ENCODE measurements around the gene PIK3R5.

Gene PIK3R5

GRCh38 chr17:9002227-9002605 lies 36.7 kb upstream of the PIK3R5 start:
- no peak for DNase-seq
- H3K27ac ChIP-seq, result no peak overlapping the region
- H3K27me3 ChIP-seq (ENCODE audit: insufficient read depth, low read depth, severe bottlenecking), result peaks cover 28% of the 10 kb centered on the region
- no peak for TF ChIP-seq CTCF (IDR thresholded peaks at IDR 0.05; ENCODE audit: low read depth, low read length)
- H3K9me3 ChIP-seq (ENCODE audit: severe bottlenecking), result no peaks in the 10 kb centered on the region
- H3K36me3 ChIP-seq, result no peaks in the 10 kb centered on the region
- H3K4me3 ChIP-seq (ENCODE audit: low read depth, low read length), result no peak overlapping the region; the same call in 1 of the 2 replicates

DNA sequence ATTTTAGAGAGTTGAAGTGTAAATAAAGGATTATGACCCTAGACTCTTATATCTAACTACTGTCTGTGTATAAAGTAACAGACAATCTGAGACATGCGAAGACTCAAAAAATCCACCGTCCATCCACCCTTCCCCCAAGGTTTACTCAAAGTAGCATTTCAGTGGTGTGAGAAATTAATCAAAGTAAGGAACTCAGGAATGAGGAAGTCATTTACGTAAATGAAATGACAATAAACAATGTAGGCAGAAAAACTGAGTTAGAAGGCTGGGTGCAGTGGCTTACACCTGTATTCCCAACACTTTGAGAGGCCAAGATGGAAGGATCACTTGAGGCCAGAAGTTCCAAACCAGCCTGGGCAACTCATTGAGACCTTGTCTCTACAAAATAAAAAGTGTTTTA lies 36.1 kb upstream of the PIK3R5 start:
- no peak overlapping the region for H3K27ac ChIP-seq
- no peaks in the 10 kb centered on the region for H3K9me3 ChIP-seq (ENCODE audit: severe bottlenecking)
- H3K4me3 ChIP-seq (ENCODE audit: low read depth, low read length), result no peak overlapping the region
- peaks cover 28% of the 10 kb centered on the region for H3K27me3 ChIP-seq (ENCODE audit: insufficient read depth, low read depth, severe bottlenecking)
- no peak for TF ChIP-seq CTCF (IDR thresholded peaks at IDR 0.05; ENCODE audit: low read depth, low read length)
- no peak for DNase-seq
- H3K36me3 ChIP-seq, result no peaks in the 10 kb centered on the region

GRCh38 chr17:8997994-8998628 lies 32.6 kb upstream of the PIK3R5 start:
- no peaks in the 10 kb centered on the region for H3K9me3 ChIP-seq (ENCODE audit: severe bottlenecking)
- no peak overlapping the region for H3K27ac ChIP-seq
- peak; percentile 88 for TF ChIP-seq CTCF (IDR thresholded peaks at IDR 0.05; ENCODE audit: low read depth, low read length)
- H3K4me3 ChIP-seq (ENCODE audit: low read depth, low read length), result no peak overlapping the region
- peaks cover 9% of the 10 kb centered on the region for H3K27me3 ChIP-seq (ENCODE audit: insufficient read depth, low read depth, severe bottlenecking)
- no peaks in the 10 kb centered on the region for H3K36me3 ChIP-seq
- peak; percentile 73 for DNase-seq

DNA sequence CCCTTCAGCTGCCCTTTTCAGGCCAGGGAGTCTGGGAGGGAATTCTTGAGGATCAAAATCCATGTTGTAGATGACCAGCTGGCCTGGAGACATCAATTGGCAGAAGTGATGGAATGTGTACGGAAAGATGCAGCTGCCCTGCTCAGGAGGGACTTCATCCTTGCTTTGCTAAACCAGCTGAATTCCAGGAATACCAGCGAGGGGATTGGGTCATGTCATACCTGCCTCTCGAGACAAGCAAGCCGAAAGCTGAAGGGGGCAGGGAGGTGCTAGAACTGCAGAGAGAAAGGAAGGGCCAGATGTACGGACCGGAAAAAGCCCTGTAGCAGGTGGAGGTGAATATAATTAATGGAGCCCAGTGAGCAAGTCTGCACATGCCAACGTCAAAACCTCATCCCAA lies 30.2 kb upstream of the PIK3R5 start:
- no peak for DNase-seq
- no peaks in the 10 kb centered on the region for H3K9me3 ChIP-seq (ENCODE audit: severe bottlenecking)
- no peak for TF ChIP-seq CTCF (IDR thresholded peaks at IDR 0.05; ENCODE audit: low read depth, low read length)
- no peaks in the 10 kb centered on the region for H3K27me3 ChIP-seq (ENCODE audit: insufficient read depth, low read depth, severe bottlenecking)
- no peaks in the 10 kb centered on the region for H3K36me3 ChIP-seq
- H3K27ac ChIP-seq, result no peak overlapping the region
- H3K4me3 ChIP-seq (ENCODE audit: low read depth, low read length), result no peak overlapping the region

DNA sequence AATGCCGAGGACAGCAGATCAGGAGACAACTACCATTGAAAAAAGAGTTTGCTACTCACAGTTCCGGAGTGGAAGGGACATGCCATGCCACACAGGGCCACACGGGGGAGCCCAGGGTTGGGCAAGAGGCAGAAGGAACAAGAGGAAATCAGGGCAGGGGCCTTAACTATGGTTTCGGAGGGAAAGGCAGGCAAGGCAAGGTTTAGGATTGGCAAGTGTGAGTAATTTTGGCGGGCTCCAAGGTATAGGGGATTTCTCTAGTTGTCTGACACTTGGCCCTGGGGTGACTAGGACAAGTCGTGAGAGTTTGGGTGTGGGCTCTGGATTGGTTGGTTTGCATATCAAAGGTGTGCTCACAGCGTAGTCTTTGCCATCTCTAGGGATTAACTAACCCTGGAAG lies 28.8 kb upstream of the PIK3R5 start:
- H3K36me3 ChIP-seq, result no peaks in the 10 kb centered on the region
- H3K9me3 ChIP-seq (ENCODE audit: severe bottlenecking), result no peaks in the 10 kb centered on the region
- H3K27me3 ChIP-seq (ENCODE audit: insufficient read depth, low read depth, severe bottlenecking), result no peaks in the 10 kb centered on the region
- no peak overlapping the region for H3K4me3 ChIP-seq (ENCODE audit: low read depth, low read length)
- H3K27ac ChIP-seq, result no peak overlapping the region
- TF ChIP-seq CTCF (IDR thresholded peaks at IDR 0.05; ENCODE audit: low read depth, low read length), result peak; percentile 84
- DNase-seq, result peak; percentile 82
